IMR-90 (cell line): ENCODE results near the gene FATE1. TPM values are rescaled to one million over a fixed set of nuclear protein-coding genes. Genes with fewer than 3 reads are reported as not detected.

ENCODE experiments used
- ATAC-seq: fragments of 200-7000 bp; cut with Tn5 transposase; 2 replicates; pipeline ENCODE4 v1.9.1; 2020; ENCODE audit warnings: low read depth, mild to moderate bottlenecking, moderate library complexity
- BruUV-seq: library from RNA; stranded (reverse); fragments of 400-500 nt; replicated peaks from 2 replicates; lab custom pipeline; 2021; lab: Mats Ljungman, UMichigan
- CTCF ChIA-PET: fragments of 300-600 bp; formaldehyde crosslinking; extraction: SDS; loops from one replicate; lab custom pipeline; 2021; ENCODE audit warnings: antibody characterized with exemption; lab: Yijun Ruan, JAX
- POLR2A ChIA-PET: fragments of 300-600 bp; sonication (Branson Sonifier 250); formaldehyde crosslinking; loops from one replicate; lab custom pipeline; 2022; ENCODE audit warnings: antibody characterized with exemption; ENCODE audit not compliant: unreplicated experiment; lab: Charles Lee
- DNase-seq: peaks from one replicate; pipeline ENCODE4 v3.0.0; 2013
- H2AFZ ChIP-seq: replicated peaks from 2 replicates; pipeline ENCODE3; 2013; ENCODE audit warnings: low read length, mild to moderate bottlenecking; ENCODE audit not compliant: poor library complexity
- H2AK5ac ChIP-seq: 2 replicates; pipeline ENCODE4 v1.6.1; 2013; ENCODE audit warnings: low read depth, low read length, inconsistent platforms
- H2AK9ac ChIP-seq: replicated peaks from 2 replicates; pipeline ENCODE3; 2013; ENCODE audit warnings: mild to moderate bottlenecking, low read depth, low read length, moderate library complexity; ENCODE audit not compliant: poor library complexity
- H2BK120ac ChIP-seq: 2 replicates; pipeline ENCODE4 v1.6.1; 2013; ENCODE audit warnings: low read depth, low read length, inconsistent platforms
- H2BK15ac ChIP-seq: 3 replicates; pipeline ENCODE4 v1.6.1; 2013; ENCODE audit warnings: low read depth, low read length, inconsistent platforms
- H2BK20ac ChIP-seq: 2 replicates; pipeline ENCODE4 v1.6.1; 2013; ENCODE audit warnings: low read depth, mild to moderate bottlenecking, inconsistent platforms, low read length, moderate library complexity
- H2BK5ac ChIP-seq: 2 replicates; pipeline ENCODE4 v1.6.1; 2013; ENCODE audit warnings: mild to moderate bottlenecking, low read depth, low read length, inconsistent platforms; ENCODE audit not compliant: poor library complexity, severe bottlenecking
- H3K14ac ChIP-seq: replicated peaks from 2 replicates; pipeline ENCODE4 v1.6.1; 2013; ENCODE audit warnings: low read depth, low read length, inconsistent platforms
- H3K18ac ChIP-seq: 2 replicates; pipeline ENCODE4 v1.6.1; 2013; ENCODE audit warnings: low read depth, low read length, control low read depth
- H3K23ac ChIP-seq: 2 replicates; pipeline ENCODE4 v1.6.1; 2013; ENCODE audit warnings: low read depth, low read length, inconsistent platforms
- H3K27ac ChIP-seq: 2 replicates; pipeline ENCODE4 v1.5.1; 2013; ENCODE audit warnings: mild to moderate bottlenecking, control low read depth, low read length; ENCODE audit not compliant: insufficient read depth
- H3K27me3 ChIP-seq: 2 replicates; pipeline ENCODE4 v1.6.1; 2013; ENCODE audit warnings: low read length; ENCODE audit not compliant: control insufficient read depth, insufficient read depth
- H3K36me3 ChIP-seq: 2 replicates; pipeline ENCODE4 v1.6.1; 2013; ENCODE audit warnings: low read length, mixed read lengths; ENCODE audit not compliant: control insufficient read depth, insufficient read depth
- H3K4ac ChIP-seq: 2 replicates; pipeline ENCODE4 v1.6.1; 2013; ENCODE audit warnings: low read depth, low read length, inconsistent platforms
- H3K4me1 ChIP-seq: 2 replicates; pipeline ENCODE4 v1.6.1; 2013; ENCODE audit warnings: low read length, mixed read lengths; ENCODE audit not compliant: control insufficient read depth, insufficient read depth
- H3K4me2 ChIP-seq: 2 replicates; pipeline ENCODE4 v1.6.1; 2013; ENCODE audit warnings: low read depth, mild to moderate bottlenecking, control low read depth, low read length, moderate library complexity
- H3K4me3 ChIP-seq: 2 replicates; pipeline ENCODE4 v1.5.1; 2013; ENCODE audit warnings: low read depth, mild to moderate bottlenecking, control low read depth, low read length, moderate library complexity; ENCODE audit not compliant: insufficient read depth
- H3K56ac ChIP-seq: 2 replicates; pipeline ENCODE4 v1.6.1; 2013; ENCODE audit warnings: low read length, inconsistent platforms; ENCODE audit not compliant: insufficient read depth; ENCODE audit errors: extremely low read depth
- H3K79me1 ChIP-seq, 2 experiments: 2 replicates each; pipeline ENCODE4 v1.6.1; 2013; ENCODE audit warnings: low read length in 2 of 2, inconsistent platforms in 1 of 2, low read depth in 1 of 2
- H3K9ac ChIP-seq: 2 replicates; pipeline ENCODE4 v1.6.1; 2013; ENCODE audit warnings: low read depth, low read length, control low read depth
- H3K9me1 ChIP-seq: 2 replicates; pipeline ENCODE4 v1.6.1; 2013; ENCODE audit warnings: low read length, inconsistent platforms; ENCODE audit not compliant: insufficient read depth
- H3K9me3 ChIP-seq: 2 replicates; pipeline ENCODE4 v1.6.1; 2013; ENCODE audit warnings: low read length; ENCODE audit not compliant: control insufficient read depth, insufficient read depth
- H4K20me1 ChIP-seq: 2 replicates; pipeline ENCODE4 v1.6.1; 2013; ENCODE audit warnings: low read length, inconsistent platforms; ENCODE audit not compliant: insufficient read depth
- H4K5ac ChIP-seq: 2 replicates; pipeline ENCODE4 v1.6.1; 2013; ENCODE audit warnings: mild to moderate bottlenecking, low read depth, low read length, control low read depth
- H4K8ac ChIP-seq, 2 experiments: 2 replicates each; pipeline ENCODE4 v1.6.1; 2013; ENCODE audit warnings: low read depth in 2 of 2, low read length in 2 of 2, control low read depth in 1 of 2, inconsistent platforms in 1 of 2
- H4K91ac ChIP-seq: 2 replicates; pipeline ENCODE4 v1.6.1; 2013; ENCODE audit warnings: low read depth, low read length, inconsistent platforms; ENCODE audit not compliant: insufficient read depth
- MAFK ChIP-seq: IDR thresholded peaks from 2 replicates; pipeline ENCODE4 v1.6.1; 2012; ENCODE audit warnings: low read depth, low read length, improper control_type of control experiment
- RAD21 ChIP-seq: IDR thresholded peaks from 2 replicates; pipeline ENCODE4 v1.6.1; 2012; ENCODE audit warnings: low read length, improper control_type of control experiment
- SMC3 ChIP-seq: fragments of 150-350 bp; IDR thresholded peaks from 2 replicates; pipeline ENCODE4 v1.6.1; 2016; ENCODE audit warnings: low read depth, mild to moderate bottlenecking, antibody characterized with exemption, low read length, moderate library complexity
- WGBS, 2 experiments: methylation state at CpG; one replicate each; pipeline versions ENCODE4 v1.1.5 to v1.1.7; 2013; ENCODE audit warnings: missing lambda C conversion rate in 2 of 2; ENCODE audit not compliant: insufficient read length in 1 of 2; ENCODE audit errors: extremely low coverage in 2 of 2; 5-methylcytosine and 5-hydroxymethylcytosine counted together
- dilution Hi-C: fragments of 300-500 bp; cut with HindIII; formaldehyde crosslinking; loops from one replicate; pipeline ENCODE4 v1.14.3; 2018; ENCODE audit warnings: low sequenced_read_pairs; ENCODE audit not compliant: unreplicated experiment
- in situ Hi-C: fragments of 300-500 bp; cut with MboI; formaldehyde crosslinking; loops from 3 replicates; pipeline ENCODE4 v1.14.3; 2019; ENCODE audit warnings: low sequenced_read_pairs, inconsistent platforms, mixed read lengths
- intact Hi-C: fragments of 100-400 bp; cut with micrococcal nuclease; formaldehyde crosslinking; loops from 2 replicates; pipeline ENCODE4 v1.10.0; 2022
- polyA plus RNA-seq, 3 experiments: library from polyadenylated mRNA; depleted of rRNA; stranded (reverse); fragments of >200 nt; gene quantifications; 2 replicates each; pipeline ENCODE4 v1.2.3, GENCODE V29; 2012; ENCODE audit warnings: low replicate concordance in 1 of 3
- total RNA-seq: library from RNA; depleted of rRNA; stranded (reverse); fragments of >200 nt; gene quantifications from 2 replicates; pipeline ENCODE4 v1.2.3, GENCODE V29; 2012
- TF ChIP-seq, protein P1 (sequence below): conservative IDR thresholded peaks from 2 replicates; pipeline ENCODE4 v1.5.1; 2012; ENCODE audit warnings: mild to moderate bottlenecking, low read depth, low read length, improper control_type of control experiment

FATE1 gene
- total and polyA plus RNA-seq, 2 of the 4 experiments (the other 2 are of a cell fraction), result not detected

DNA sequence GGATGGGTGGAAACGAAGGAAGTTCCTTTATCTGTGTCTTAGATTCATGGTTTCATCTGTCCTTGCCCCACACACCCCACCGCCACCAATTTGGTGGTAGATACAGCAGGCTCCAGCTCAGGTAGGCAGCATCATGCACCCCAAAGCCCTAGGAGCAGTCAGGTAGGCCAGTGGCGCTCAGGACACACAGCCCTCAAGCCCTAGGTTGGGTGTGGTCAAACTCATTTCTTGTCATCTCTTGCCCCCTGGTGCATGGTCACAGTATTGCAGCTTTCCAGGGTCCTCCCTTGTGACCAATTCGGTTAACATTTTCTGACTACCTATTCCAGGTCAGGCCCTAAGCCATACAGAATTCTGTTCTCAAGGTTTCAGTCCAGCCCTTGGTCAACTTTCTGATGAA is 35.0 kb upstream of the FATE1 start:
- H3K56ac ChIP-seq, result no peak overlapping the region
- WGBS, 2 experiments, result 17% methylated on average over 2 of the region's 4 CpGs; no CpG with 5 or more reads in 1 of the 2 experiments
- no peaks in the 10 kb centered on the region for H3K27me3 ChIP-seq
- no peak overlapping the region for H2AFZ ChIP-seq
- ATAC-seq (no peak), DNase-seq (peak; percentile 2)
- no peaks in the 10 kb centered on the region for H3K36me3 ChIP-seq
- intact Hi-C loops (no loop called here), dilution Hi-C loops (no loop called here), in situ Hi-C loops (loop anchor here (25.0 kb wide), 1 partner anchor 519 kb away; no protein-coding TSS in a partner anchor)
- peaks cover 3% of the 10 kb centered on the region; the same call in 1 of the 2 replicates for H3K9me3 ChIP-seq
- no peak overlapping the region for H2BK5ac ChIP-seq
- no peak overlapping the region for H4K8ac ChIP-seq
- no peak overlapping the region for H2AK5ac ChIP-seq
- BruUV-seq, result no TSS peak
- no peaks in the 10 kb centered on the region for H3K79me1 ChIP-seq
- no peak overlapping the region for H2BK15ac ChIP-seq
- H3K27ac ChIP-seq, result no peak overlapping the region
- TF ChIP-seq, protein P1, sequence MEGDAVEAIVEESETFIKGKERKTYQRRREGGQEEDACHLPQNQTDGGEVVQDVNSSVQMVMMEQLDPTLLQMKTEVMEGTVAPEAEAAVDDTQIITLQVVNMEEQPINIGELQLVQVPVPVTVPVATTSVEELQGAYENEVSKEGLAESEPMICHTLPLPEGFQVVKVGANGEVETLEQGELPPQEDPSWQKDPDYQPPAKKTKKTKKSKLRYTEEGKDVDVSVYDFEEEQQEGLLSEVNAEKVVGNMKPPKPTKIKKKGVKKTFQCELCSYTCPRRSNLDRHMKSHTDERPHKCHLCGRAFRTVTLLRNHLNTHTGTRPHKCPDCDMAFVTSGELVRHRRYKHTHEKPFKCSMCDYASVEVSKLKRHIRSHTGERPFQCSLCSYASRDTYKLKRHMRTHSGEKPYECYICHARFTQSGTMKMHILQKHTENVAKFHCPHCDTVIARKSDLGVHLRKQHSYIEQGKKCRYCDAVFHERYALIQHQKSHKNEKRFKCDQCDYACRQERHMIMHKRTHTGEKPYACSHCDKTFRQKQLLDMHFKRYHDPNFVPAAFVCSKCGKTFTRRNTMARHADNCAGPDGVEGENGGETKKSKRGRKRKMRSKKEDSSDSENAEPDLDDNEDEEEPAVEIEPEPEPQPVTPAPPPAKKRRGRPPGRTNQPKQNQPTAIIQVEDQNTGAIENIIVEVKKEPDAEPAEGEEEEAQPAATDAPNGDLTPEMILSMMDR, result peak; percentile 40
- TF ChIP-seq SMC3 (peak; percentile 43; the same call in 1 of the 2 replicates), MAFK (no peak), RAD21 (peak; percentile 44; the same call in 1 of the 2 replicates)
- H2BK20ac ChIP-seq, result no peak overlapping the region
- H3K23ac ChIP-seq, result no peak overlapping the region
- H4K20me1 ChIP-seq, result no peaks in the 10 kb centered on the region
- H4K5ac ChIP-seq, result no peak overlapping the region
- no peak overlapping the region for H3K4me2 ChIP-seq
- H3K4me3 ChIP-seq, result no peak overlapping the region
- H4K91ac ChIP-seq, result no peak overlapping the region
- no peak overlapping the region for H3K14ac ChIP-seq
- ChIA-PET CTCF (no interaction called here), POLR2A (no interaction called here)
- H3K9ac ChIP-seq, result no peak overlapping the region
- no peaks in the 10 kb centered on the region for H3K4me1 ChIP-seq
- no peak overlapping the region for H3K4ac ChIP-seq
- no peak overlapping the region for H2BK120ac ChIP-seq
- H3K18ac ChIP-seq, result no peak overlapping the region
- H3K9me1 ChIP-seq, result no peaks in the 10 kb centered on the region
- no peak overlapping the region for H2AK9ac ChIP-seq
